ENCODE data around the gene TMEM141.

Gene TMEM141

GRCh38 chr9:136748666-136749611 lies 42.2 kb upstream of the TMEM141 start:
- no peak for TF ChIP-seq CTCF (conservative IDR thresholded peaks at IDR 0.05; ENCODE audit: low read depth)
- DNase-seq (ENCODE audit: low spot score) = no peak
- H3K27ac ChIP-seq = no peak overlapping the region
- POLR2A ChIA-PET (ENCODE audit: low non-redundant PET) = no interaction called here
- CTCF ChIA-PET = interaction anchor here (0.6 kb wide), 1 partner anchor 53 kb away, joined by 4 read pairs; no protein-coding TSS in a partner anchor

- no peak overlapping the region for H3K27ac ChIP-seq
- POLR2A ChIA-PET (ENCODE audit: low non-redundant PET) = no interaction called here
Observed at GRCh38 chr9:136750526-136750925, 40.6 kb upstream of the TMEM141 start.

GRCh38 chr9:136751244-136751643 lies 39.9 kb upstream of the TMEM141 start:
- no peak for DNase-seq (ENCODE audit: low spot score)
- CTCF ChIA-PET = interaction anchor here (0.6 kb wide), 1 partner anchor 21 kb away, joined by 4 read pairs; no protein-coding TSS in a partner anchor
- no peak for TF ChIP-seq CTCF (conservative IDR thresholded peaks at IDR 0.05; ENCODE audit: low read depth)
- POLR2A ChIA-PET (ENCODE audit: low non-redundant PET) = no interaction called here
- H3K27ac ChIP-seq = no peak overlapping the region

More at GRCh38 chr9:136750526-136750925, 40.6 kb upstream of the TMEM141 start:
- no peak for TF ChIP-seq CTCF (conservative IDR thresholded peaks at IDR 0.05; ENCODE audit: low read depth)
- CTCF ChIA-PET = interaction anchor here (0.6 kb wide), 1 partner anchor 26 kb away, joined by 5 read pairs; no protein-coding TSS in a partner anchor
- DNase-seq (ENCODE audit: low spot score) = no peak

- ChIA-PET POLR2A (ENCODE audit: low non-redundant PET) (no interaction called here), CTCF (interaction anchor here (0.6 to 0.9 kb wide), 3 partner anchors 15 to 87 kb away, joined by 4 to 5 read pairs (median 4); no protein-coding TSS in a partner anchor)
- TF ChIP-seq CTCF (conservative IDR thresholded peaks at IDR 0.05; ENCODE audit: low read depth) = no peak
- no peak overlapping the region for H3K27ac ChIP-seq
- no peak for DNase-seq (ENCODE audit: low spot score)
Observed at GRCh38 chr9:136751814-136752213, 39.3 kb upstream of the TMEM141 start.

GRCh38 chr9:136753371-136754058 lies 37.6 kb upstream of the TMEM141 start:
- DNase-seq (ENCODE audit: low spot score) = no peak
- no peak for TF ChIP-seq CTCF (conservative IDR thresholded peaks at IDR 0.05; ENCODE audit: low read depth)
- POLR2A ChIA-PET (ENCODE audit: low non-redundant PET) = no interaction called here
- CTCF ChIA-PET = interaction anchor here (0.6 kb wide), 1 partner anchor 34 kb away, joined by 3 read pairs; no protein-coding TSS in a partner anchor
- no peak overlapping the region for H3K27ac ChIP-seq

GRCh38 chr9:136754059-136754572 lies 37.0 kb upstream of the TMEM141 start:
- CTCF ChIA-PET = interaction anchor here (0.6 kb wide), 2 partner anchors 9 to 34 kb away, joined by 3 read pairs; no protein-coding TSS in a partner anchor
- DNase-seq (ENCODE audit: low spot score) = no peak
- TF ChIP-seq CTCF (conservative IDR thresholded peaks at IDR 0.05; ENCODE audit: low read depth) = no peak
- no peak overlapping the region for H3K27ac ChIP-seq
- POLR2A ChIA-PET (ENCODE audit: low non-redundant PET) = interaction anchor here (0.7 kb wide), 1 partner anchor 298 kb away, joined by 3 read pairs; no protein-coding TSS in a partner anchor
